ENCODE data around the gene TNFAIP3.

- TF ChIP-seq CTCF (IDR thresholded peaks at IDR 0.05; ENCODE audit: control extremely low read depth in 1 of 3, insufficient read depth in 1 of 3, low read depth in 1 of 3, low read length in 3 of 3) (no peak), GTF2F1 (IDR thresholded peaks at IDR 0.05; ENCODE audit: borderline replicate concordance, low read depth, low read length) (no peak), RAD21 (IDR thresholded peaks at IDR 0.05 in 1 of 2, conservative IDR thresholded peaks at IDR 0.05 in 1 of 2; ENCODE audit: low read depth in 2 of 2, low read length in 2 of 2) (no peak), POLR2AphosphoS5 (IDR thresholded peaks at IDR 0.05; ENCODE audit: low read depth, low read length) (no peak), TEAD4 (IDR thresholded peaks at IDR 0.05; ENCODE audit: low read depth, low read length) (no peak), ZNF274 (IDR thresholded peaks at IDR 0.05; ENCODE audit: borderline replicate concordance, extremely low read depth, low read length) (no peak), RXRA (IDR thresholded peaks at IDR 0.05; ENCODE audit: insufficient read depth, low read depth, low read length) (no peak), RFX5 (IDR thresholded peaks at IDR 0.05; ENCODE audit: borderline replicate concordance, low read depth, low read length) (no peak), SUZ12 (IDR thresholded peaks at IDR 0.05; ENCODE audit: low read length) (no peak), EP300 (IDR thresholded peaks at IDR 0.05; ENCODE audit: borderline replicate concordance in 1 of 2, low read depth in 2 of 2, low read length in 2 of 2) (no peak), CREB1 (IDR thresholded peaks at IDR 0.05) (no peak), USF2 (IDR thresholded peaks at IDR 0.05; ENCODE audit: low read length) (no peak)
These were observed 5.3 kb upstream of the TNFAIP3 start for GRCh38 chr6:137861550-137862337.
